Heart right ventricle (tissue), 16 donors: ENCODE data around the gene TNKS1BP1. TPM values are rescaled to one million over a fixed set of nuclear protein-coding genes. Genes with fewer than 3 reads are reported as not detected.

Experiments used
- ATAC-seq, 8 donors: fragments of 200-7000 bp; cut with Tn5 transposase; one replicate each; pipeline ENCODE4 v1.9.1; 2020; ENCODE audit warnings: mild to moderate bottlenecking in 8 of 8, moderate library complexity in 8 of 8, moderate number of reproducible peaks in 1 of 8
- DNase-seq, 2 donors: peaks; one replicate each; pipeline ENCODE4 v3.0.0-alpha.2; 2020
- H3K27ac ChIP-seq, 10 donors: fragments of 200-600 bp; sonication (generic) in 2 of 10; one replicate each; pipeline versions ENCODE4 v1.5.0 to v1.8.0; 2020 to 2022; ENCODE audit warnings: mild to moderate bottlenecking in 3 of 10
- H3K27me3 ChIP-seq, 7 donors: fragments of 200-600 bp; one replicate each; pipeline ENCODE4 v1.8.0; 2021 to 2022; ENCODE audit warnings: mild to moderate bottlenecking in 2 of 7
- H3K36me3 ChIP-seq, 9 donors: fragments of 200-600 bp; sonication (generic) in 1 of 9; one replicate each; pipeline versions ENCODE4 v1.5.0 to v1.8.0; 2020 to 2022; ENCODE audit warnings: mild to moderate bottlenecking in 2 of 9
- H3K4me1 ChIP-seq, 9 donors: fragments of 200-600 bp; sonication (generic) in 1 of 9; one replicate each; pipeline versions ENCODE4 v1.5.0 to v1.8.0; 2020 to 2022; ENCODE audit warnings: mild to moderate bottlenecking in 4 of 9
- H3K4me3 ChIP-seq, 10 donors: fragments of 200-600 bp; sonication (generic) in 2 of 10; one replicate each; pipeline versions ENCODE4 v1.5.0 to v1.8.0; 2020 to 2022; ENCODE audit warnings: mild to moderate bottlenecking in 7 of 10, moderate library complexity in 2 of 10
- H3K9me3 ChIP-seq, 11 donors: fragments of 200-600 bp in 10 of 11; sonication (generic) in 2 of 11; one replicate each; pipeline versions ENCODE4 v1.5.0 to v1.8.0; 2013 to 2022; ENCODE audit warnings: mild to moderate bottlenecking in 2 of 11, control low read depth in 1 of 11, moderate library complexity in 1 of 11
- WGBS, 2 donors: extraction: QIAGEN DNeasy Blood & Tissue Kit; methylation state at CpG; one replicate each; pipeline ENCODE4 v1.1.7; 2013; ENCODE audit warnings: inconsistent platforms in 1 of 2; 5-methylcytosine and 5-hydroxymethylcytosine counted together
- intact Hi-C, 10 donors: fragments of 100-400 bp; cut with DNase I; formaldehyde crosslinking; loops; one replicate each; pipeline versions ENCODE4 v1.11.1 to v1.14.2; 2022
- polyA plus RNA-seq, 2 donors: library from polyadenylated mRNA; stranded (reverse); fragments of 200-250 nt; gene quantifications; one replicate each; pipeline ENCODE4 v1.2.3, GENCODE V29; 2013
- total RNA-seq, 10 donors: library from RNA; stranded (reverse); fragmentation: NEBNext Ultra II Directional in 3 of 10; extraction: Animal tissue kit (Norgen Biotek cat#: 25700) in 3 of 10; gene quantifications; one replicate each; pipeline versions ENCODE4 v1.2.1 to v1.2.4, GENCODE V29; 2021 to 2023
- TF ChIP-seq, protein P1 (sequence below), 9 donors: fragments of 200-600 bp; sonication (generic) in 2 of 9; IDR thresholded peaks; one replicate each; pipeline versions ENCODE4 v1.5.0 to v1.8.0; 2021 to 2022; ENCODE audit warnings: antibody characterized with exemption in 9 of 9, mild to moderate bottlenecking in 5 of 9, moderate library complexity in 1 of 9
- donor health status: Arrhythmogenic right ventricular cardiomyopathy.
- donor health status: ischemic (EF 13 %, LVEDD 7.1; RV severe dilation, severe dysfunction).
- donor health status: healthy with polysubstance abuse.
- donor health status: DM: no; HTN: yes; CAD: no.
- donor health status: DM: no; HTN: no; CAD: no.
- donor health status: ischemic (EF 25% LVEDD 6.9; RV normal size, moderate dysfunction).
- donor health status: ischemic (EF 25% LVEDD 5.7; RV mildly dilated, moderate dysfunction).
- donor health status: healthy.
- donor health status: DM: yes; HTN: yes; CAD: no.
- donor health status: Ischemic cardiomyopathy.
- donor health status: ischemic (EF 35%, LVEDD 5.7; RV mildly dilated, moderate dysfunction).
- donor health status: nonischemic (EF 11% LVEDD 7.7; RV severe dilation, severe dysfunction).
- donor health status: DM: yes; HTN: yes; CAD: no.
- donor health status: PGD.
- donor health status: ischemic (EF 29% LVEDD 5.4; RV normal size, mild dysfunction).
- donor health status: nonischemic (EF 23%, LVEDD 6.1; RV moderate dilation, normal function).

Gene TNKS1BP1
- total and polyA plus RNA-seq, 12 donors = 19.9 to 118 (median 37.0) TPM

GRCh38 chr11:57302489-57302888 is 22.3 kb downstream of the TNKS1BP1 start:
- no peak overlapping the region for H3K4me3 ChIP-seq
- 94 to 98% methylated on average over 15 of the region's 15 CpGs for WGBS, 2 donors
- H3K36me3 ChIP-seq = peaks cover 16 to 79% (median 39%) of the 10 kb centered on the region in 9 donors
- H3K4me1 ChIP-seq = peaks cover 0 to 34% (median 29%) of the 10 kb centered on the region in 9 donors
- intact Hi-C loops = no loop called here
- no peaks in the 10 kb centered on the region for H3K27me3 ChIP-seq
- H3K9me3 ChIP-seq = peaks cover 0 to 32% (median 19%) of the 10 kb centered on the region in 11 donors
- no peak overlapping the region for H3K27ac ChIP-seq
- no peak for DNase-seq
- TF ChIP-seq, protein P1, sequence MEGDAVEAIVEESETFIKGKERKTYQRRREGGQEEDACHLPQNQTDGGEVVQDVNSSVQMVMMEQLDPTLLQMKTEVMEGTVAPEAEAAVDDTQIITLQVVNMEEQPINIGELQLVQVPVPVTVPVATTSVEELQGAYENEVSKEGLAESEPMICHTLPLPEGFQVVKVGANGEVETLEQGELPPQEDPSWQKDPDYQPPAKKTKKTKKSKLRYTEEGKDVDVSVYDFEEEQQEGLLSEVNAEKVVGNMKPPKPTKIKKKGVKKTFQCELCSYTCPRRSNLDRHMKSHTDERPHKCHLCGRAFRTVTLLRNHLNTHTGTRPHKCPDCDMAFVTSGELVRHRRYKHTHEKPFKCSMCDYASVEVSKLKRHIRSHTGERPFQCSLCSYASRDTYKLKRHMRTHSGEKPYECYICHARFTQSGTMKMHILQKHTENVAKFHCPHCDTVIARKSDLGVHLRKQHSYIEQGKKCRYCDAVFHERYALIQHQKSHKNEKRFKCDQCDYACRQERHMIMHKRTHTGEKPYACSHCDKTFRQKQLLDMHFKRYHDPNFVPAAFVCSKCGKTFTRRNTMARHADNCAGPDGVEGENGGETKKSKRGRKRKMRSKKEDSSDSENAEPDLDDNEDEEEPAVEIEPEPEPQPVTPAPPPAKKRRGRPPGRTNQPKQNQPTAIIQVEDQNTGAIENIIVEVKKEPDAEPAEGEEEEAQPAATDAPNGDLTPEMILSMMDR (IDR thresholded peaks at IDR 0.05) = no peak
- ATAC-seq = no peak

DNA sequence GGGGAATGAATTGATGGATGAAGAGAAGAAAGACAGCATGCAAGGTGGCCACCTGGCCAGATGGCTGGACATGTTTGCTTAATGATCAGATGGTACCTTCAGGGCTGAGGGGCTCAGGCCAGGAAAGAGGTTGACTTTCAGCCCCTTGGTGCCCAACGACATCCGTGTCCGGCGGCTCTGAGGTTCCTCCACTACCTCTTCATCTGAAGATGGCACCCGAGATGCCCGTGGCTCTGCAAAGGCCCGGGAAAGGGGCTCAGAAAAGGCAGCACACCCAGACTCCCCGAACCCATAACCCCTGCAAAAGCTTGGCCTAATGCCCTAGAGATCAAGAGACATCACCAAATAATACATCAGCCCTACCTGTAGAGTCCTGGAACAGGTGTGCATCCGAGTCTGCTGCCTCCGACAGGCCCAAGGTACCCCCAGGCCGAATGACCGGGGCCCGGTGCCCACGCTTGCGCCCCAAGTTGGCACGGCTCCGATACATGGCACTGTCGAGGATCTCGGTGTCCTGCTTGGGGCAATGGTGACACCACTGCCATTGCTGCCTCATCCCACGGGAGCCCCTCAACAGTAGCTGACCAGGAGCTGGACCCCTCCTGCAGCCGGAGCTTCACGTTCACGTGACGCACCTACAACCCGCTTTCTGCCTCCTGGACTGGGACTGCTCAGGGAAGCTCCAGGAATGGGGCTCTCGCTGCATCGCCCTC is 22.9 kb downstream of the TNKS1BP1 start:
- no peak overlapping the region for H3K27ac ChIP-seq
- WGBS, 2 donors = 99% methylated on average over 27 of the region's 27 CpGs
- peaks cover 0 to 28% (median 23%) of the 10 kb centered on the region in 9 donors for H3K4me1 ChIP-seq
- H3K9me3 ChIP-seq = peaks cover 0 to 38% (median 19%) of the 10 kb centered on the region in 11 donors
- intact Hi-C loops = no loop called here
- ATAC-seq (no peak), DNase-seq (no peak)
- TF ChIP-seq, protein P1 (IDR thresholded peaks at IDR 0.05) = no peak
- no peaks in the 10 kb centered on the region for H3K27me3 ChIP-seq
- no peak overlapping the region for H3K4me3 ChIP-seq
- peaks cover 16 to 80% (median 39%) of the 10 kb centered on the region in 9 donors for H3K36me3 ChIP-seq

GRCh38 chr11:57300785-57301184 is 24.0 kb downstream of the TNKS1BP1 start:
- TF ChIP-seq, protein P1 (IDR thresholded peaks at IDR 0.05) = no peak
- no peak overlapping the region for H3K4me3 ChIP-seq
- peaks cover 0 to 45% (median 19%) of the 10 kb centered on the region in 11 donors for H3K9me3 ChIP-seq
- ATAC-seq (no peak), DNase-seq (no peak)
- intact Hi-C loops = no loop called here
- H3K4me1 ChIP-seq = peaks cover 0 to 18% (median 15%) of the 10 kb centered on the region in 9 donors
- no peak overlapping the region for H3K27ac ChIP-seq
- H3K36me3 ChIP-seq = peaks cover 16 to 73% (median 39%) of the 10 kb centered on the region in 9 donors
- 97 to 99% methylated on average over 10 of the region's 10 CpGs for WGBS, 2 donors
- no peaks in the 10 kb centered on the region for H3K27me3 ChIP-seq

DNA sequence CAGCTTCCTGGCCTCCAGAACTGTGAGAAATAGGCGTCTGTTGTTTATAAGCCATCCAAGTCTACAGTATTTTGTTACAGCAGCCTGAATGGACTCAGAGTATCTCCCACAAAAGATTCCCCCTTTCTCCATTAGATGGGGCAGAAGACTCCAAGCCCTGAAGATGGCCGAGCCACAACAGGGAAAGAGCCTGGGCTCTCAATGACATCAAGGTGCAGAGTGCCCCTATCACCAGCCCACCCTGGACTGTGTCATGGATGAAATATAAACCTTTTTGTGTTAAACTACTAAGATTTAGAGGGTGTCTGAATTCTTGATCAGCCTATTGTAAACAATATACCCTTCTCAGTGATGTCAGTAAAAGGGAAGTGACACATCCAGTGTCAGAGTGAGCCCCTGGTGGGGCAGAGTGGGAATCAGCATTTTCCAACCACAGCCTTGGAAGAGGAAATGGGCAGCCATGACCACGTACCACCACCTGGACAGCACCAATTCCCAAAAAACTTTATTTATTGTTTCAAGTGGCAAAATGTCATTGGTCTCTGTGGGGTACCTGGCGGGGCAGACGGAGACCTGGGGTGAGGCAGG is 25.5 kb downstream of the TNKS1BP1 start:
- Histone ChIP-seq H3K4me3 (no peak overlapping the region), H3K27me3 (no peaks in the 10 kb centered on the region), H3K27ac (no peak overlapping the region), H3K36me3 (peaks cover 16 to 64% (median 39%) of the 10 kb centered on the region in 9 donors), H3K4me1 (peaks cover 0 to 14% (median 1%) of the 10 kb centered on the region in 9 donors), H3K9me3 (peaks cover 0 to 45% (median 19%) of the 10 kb centered on the region in 11 donors)
- 98 to 99% methylated on average over 5 of the region's 5 CpGs for WGBS, 2 donors
- intact Hi-C loops = no loop called here
- DNase-seq (no peak), ATAC-seq (no peak)
- TF ChIP-seq, protein P1 (IDR thresholded peaks at IDR 0.05) = no peak
